Iris pigment epithelial cell (primary cell): Measurements from ENCODE around the gene MARVELD2.

Source experiments
- DNase-seq: peaks from one replicate; pipeline ENCODE4 v3.0.0-alpha.2; 2011; ENCODE audit warnings: low read depth

Gene MARVELD2

GRCh38 chr5:69493396-69494133 lies 78.6 kb downstream of the MARVELD2 start:
- DNase-seq, result no peak
